SK-N-SH (cell line): ENCODE results near the gene VAV1. TPM values are rescaled to one million over a fixed set of nuclear protein-coding genes. Genes with fewer than 3 reads are reported as not detected.

Experiments
- CTCF ChIA-PET: fragments of 300-600, 350-600 bp; formaldehyde crosslinking; extraction: SDS; loops from one replicate; lab custom pipeline; 2021; lab: Yijun Ruan, JAX
- POLR2A ChIA-PET: fragments of 350-600 bp; sonication (Branson Sonifier 250); formaldehyde crosslinking; extraction: SDS; loops from one replicate; lab custom pipeline; 2020; ENCODE audit warnings: antibody characterized with exemption, inconsistent platforms; lab: Yijun Ruan, JAX
- DNase-seq: peaks from one replicate; pipeline ENCODE4 v3.0.0; 2012
- H2AFZ ChIP-seq: fragments of 200-600 bp; sonication (generic); 2 replicates; pipeline ENCODE4 v1.8.1; 2016; ENCODE audit warnings: antibody characterized with exemption, mild to moderate bottlenecking, low read depth
- H3F3A ChIP-seq: fragments of 200-600 bp; sonication (generic); replicated peaks from 2 replicates; pipeline ENCODE3; 2016; ENCODE audit warnings: antibody characterized with exemption, mild to moderate bottlenecking; ENCODE audit not compliant: insufficient read depth
- H3K27ac ChIP-seq, 2 experiments: fragments of 200-500 bp in 1 of 2; fragments of 200-600 bp in 1 of 2; sonication (Bioruptor generic) in 1 of 2; sonication (generic), shearing (Covaris generic) in 1 of 2; 2 replicates each; pipeline versions ENCODE4 v1.5.1 to v1.6.1; 2014 to 2016; ENCODE audit warnings: low read depth in 2 of 2, inconsistent platforms in 1 of 2, low read length in 1 of 2, mild to moderate bottlenecking in 1 of 2, mixed read lengths in 1 of 2
- H3K27me3 ChIP-seq: fragments of 200-600 bp; sonication (generic), shearing (Covaris generic); 2 replicates; pipeline ENCODE4 v1.6.1; 2016; ENCODE audit warnings: mixed run types; ENCODE audit not compliant: insufficient read depth
- H3K36me3 ChIP-seq, 2 experiments: fragments of 200-500 bp in 1 of 2; fragments of 200-600 bp in 1 of 2; sonication (Bioruptor generic) in 1 of 2; sonication (generic) in 1 of 2; replicated peaks in 1 of 2; 2 replicates each; pipeline versions ENCODE3 to v1.5.1; 2014 to 2016; ENCODE audit warnings: low read length in 1 of 2, mild to moderate bottlenecking in 1 of 2; ENCODE audit not compliant: insufficient read depth in 2 of 2, control insufficient read depth in 1 of 2
- H3K4me1 ChIP-seq, 2 experiments: fragments of 200-500 bp in 1 of 2; fragments of 200-600 bp in 1 of 2; sonication (Bioruptor generic) in 1 of 2; sonication (generic), shearing (Covaris generic) in 1 of 2; 2 replicates each; pipeline versions ENCODE4 v1.5.1 to v1.6.1; 2014 to 2016; ENCODE audit warnings: low read depth in 1 of 2, low read length in 1 of 2, mixed run types in 1 of 2; ENCODE audit not compliant: insufficient read depth in 2 of 2, control insufficient read depth in 1 of 2
- H3K4me2 ChIP-seq: fragments of 200-600 bp; sonication (generic), shearing (Covaris generic); 2 replicates; pipeline ENCODE4 v1.6.1; 2017; ENCODE audit warnings: mixed run types
- H3K4me3 ChIP-seq, 2 experiments: fragments of 200-500 bp in 1 of 2; fragments of 200-600 bp in 1 of 2; sonication (Bioruptor generic) in 1 of 2; sonication (generic), shearing (Covaris generic) in 1 of 2; 2 replicates each; pipeline versions ENCODE4 v1.5.1 to v1.8.1; 2014 to 2016; ENCODE audit warnings: low read depth in 2 of 2, inconsistent platforms in 1 of 2, low read length in 1 of 2, mild to moderate bottlenecking in 1 of 2, mixed read lengths in 1 of 2, moderate library complexity in 1 of 2
- H3K79me2 ChIP-seq: fragments of 200-600 bp; sonication (generic); 2 replicates; pipeline ENCODE4 v1.8.1; 2017; ENCODE audit warnings: mild to moderate bottlenecking; ENCODE audit not compliant: insufficient read depth
- H3K9ac ChIP-seq: fragments of 200-600 bp; sonication (generic); 2 replicates; pipeline ENCODE4 v1.6.1; 2017; ENCODE audit warnings: mixed run types
- H3K9me2 ChIP-seq: fragments of 200-600 bp; sonication (generic); 2 replicates; pipeline ENCODE4 v1.6.1; 2017; ENCODE audit warnings: mixed run types
- H3K9me3 ChIP-seq: fragments of 200-600 bp; sonication (generic); 2 replicates; pipeline ENCODE4 v1.6.1; 2017; ENCODE audit warnings: mixed run types, mild to moderate bottlenecking, moderate library complexity
- H4K20me1 ChIP-seq: fragments of 200-600 bp; sonication (generic); 2 replicates; pipeline ENCODE4 v1.6.1; 2017; ENCODE audit warnings: mild to moderate bottlenecking, mixed run types; ENCODE audit not compliant: insufficient read depth
- CHD2 ChIP-seq: fragments of 150-350 bp; IDR thresholded peaks from 2 replicates; pipeline ENCODE4 v1.6.1; 2018; ENCODE audit warnings: low read length; ENCODE audit not compliant: partially characterized antibody
- CTCF ChIP-seq: fragments of 200-600 bp; sonication (generic); IDR thresholded peaks from 2 replicates; pipeline ENCODE4 v1.6.1; 2017; ENCODE audit warnings: antibody characterized with exemption, mild to moderate bottlenecking, moderate library complexity
- EP300 ChIP-seq, 2 experiments: IDR thresholded peaks; 2 replicates each; pipeline versions ENCODE4 v1.4.0 to v1.6.1; 2012; ENCODE audit warnings: borderline replicate concordance in 1 of 2, low read depth in 1 of 2, low read length in 1 of 2
- FOSL2 ChIP-seq: IDR thresholded peaks from 2 replicates; pipeline ENCODE4 v1.4.0; 2012; ENCODE audit warnings: low read depth, mild to moderate bottlenecking, moderate library complexity, borderline replicate concordance
- FOXM1 ChIP-seq: IDR thresholded peaks from 2 replicates; pipeline ENCODE4 v1.4.0; 2012; ENCODE audit warnings: low read depth, mild to moderate bottlenecking
- GABPA ChIP-seq: IDR thresholded peaks from 2 replicates; pipeline ENCODE4 v1.4.0; 2012; ENCODE audit warnings: low read depth, mild to moderate bottlenecking
- GATA2 ChIP-seq: sonication (generic); formaldehyde crosslinking; IDR thresholded peaks from 2 replicates; pipeline ENCODE4 v1.5.0; 2020; ENCODE audit warnings: mild to moderate bottlenecking, missing genetic modification reagents
- MXI1 ChIP-seq: IDR thresholded peaks from 2 replicates; pipeline ENCODE4 v1.6.1; 2012; ENCODE audit warnings: mild to moderate bottlenecking, low read depth, low read length, improper control_type of control experiment
- NRF1 ChIP-seq: IDR thresholded peaks from 2 replicates; pipeline ENCODE4 v1.6.1; 2012; ENCODE audit warnings: low read depth, mild to moderate bottlenecking, low read length
- POLR2AphosphoS5 ChIP-seq: IDR thresholded peaks from 2 replicates; pipeline ENCODE4 v1.6.1; 2012; ENCODE audit warnings: low read depth, low read length
- RCOR1 ChIP-seq: fragments of 150-350 bp; IDR thresholded peaks from 2 replicates; pipeline ENCODE4 v1.6.1; 2017; ENCODE audit warnings: antibody characterized with exemption, low read length
- RXRA ChIP-seq: IDR thresholded peaks from 2 replicates; pipeline ENCODE4 v1.4.0; 2012; ENCODE audit warnings: low read depth, mild to moderate bottlenecking, borderline replicate concordance
- SIN3A ChIP-seq: IDR thresholded peaks from 2 replicates; pipeline ENCODE4 v1.6.1; 2012; ENCODE audit warnings: low read depth, mild to moderate bottlenecking, low read length, moderate library complexity, borderline replicate concordance
- SMC3 ChIP-seq: IDR thresholded peaks from 2 replicates; pipeline ENCODE4 v1.6.1; 2012; ENCODE audit warnings: low read depth, low read length, improper control_type of control experiment
- TAF1 ChIP-seq: IDR thresholded peaks from 2 replicates; pipeline ENCODE4 v1.6.1; 2012; ENCODE audit warnings: low read depth, mild to moderate bottlenecking, low read length, moderate library complexity, borderline replicate concordance
- TEAD4 ChIP-seq: IDR thresholded peaks from 2 replicates; pipeline ENCODE4 v1.4.0; 2012; ENCODE audit warnings: mild to moderate bottlenecking, borderline replicate concordance; ENCODE audit not compliant: insufficient read depth
- USF1 ChIP-seq: IDR thresholded peaks from 2 replicates; pipeline ENCODE4 v1.4.0; 2012; ENCODE audit warnings: low read depth, borderline replicate concordance
- WGBS: methylation state at CpG from one replicate; pipeline ENCODE4 v1.1.6; 2017; ENCODE audit warnings: low lambda C conversion rate; 5-methylcytosine and 5-hydroxymethylcytosine counted together
- polyA plus RNA-seq, 3 experiments: library from polyadenylated mRNA; depleted of rRNA; stranded (reverse); fragments of >200 nt; gene quantifications; 2 replicates each; pipeline ENCODE4 v1.2.3, GENCODE V29; 2012
- TF ChIP-seq, protein P1 (sequence below): IDR thresholded peaks from 2 replicates; pipeline ENCODE4 v1.6.1; 2012; ENCODE audit warnings: mild to moderate bottlenecking, low read depth, low read length, moderate library complexity
- TF ChIP-seq, protein P2 (sequence below): fragments of 150-350 bp; IDR thresholded peaks from 2 replicates; pipeline ENCODE4 v1.6.1; 2017; ENCODE audit warnings: antibody characterized with exemption, low read length, low read depth, borderline replicate concordance

The VAV1 gene
- polyA plus RNA-seq, 1 of the 3 experiments (the other 2 are of a cell fraction): 0.02 TPM

DNA sequence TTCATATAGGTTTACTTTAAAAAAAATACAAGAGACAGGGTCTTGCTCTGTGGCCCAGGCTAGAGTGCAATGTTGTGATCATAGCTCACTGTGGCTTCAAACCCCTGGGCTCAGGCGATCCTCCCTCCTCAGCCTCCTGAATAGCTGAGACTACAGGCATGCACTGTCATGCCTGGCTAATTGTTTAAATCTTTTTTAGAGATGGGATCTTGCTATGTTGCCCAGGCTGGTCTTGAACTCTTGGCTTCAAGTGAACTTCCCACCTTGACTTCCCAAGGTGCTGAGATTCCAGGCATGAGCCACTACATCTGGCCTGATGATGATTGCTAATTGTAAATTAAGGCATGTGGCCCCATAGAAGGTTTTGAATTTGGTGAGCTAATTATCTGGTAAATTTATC, 79.5 kb downstream of the VAV1 start:
- H3K9me3 ChIP-seq: no peaks in the 10 kb centered on the region
- no peaks in the 10 kb centered on the region for H3K36me3 ChIP-seq
- peaks cover 49% of the 10 kb centered on the region for H3K27me3 ChIP-seq
- no peak overlapping the region for H3K4me3 ChIP-seq
- no peak overlapping the region for H3K4me2 ChIP-seq
- H3K4me1 ChIP-seq: no peaks in the 10 kb centered on the region
- 11% methylated on average over 1 of the region's 1 CpG for WGBS
- H3F3A ChIP-seq: no peaks in the 10 kb centered on the region
- POLR2A ChIA-PET: no interaction called here
- H3K79me2 ChIP-seq: no peaks in the 10 kb centered on the region
- H2AFZ ChIP-seq: no peak overlapping the region
- DNase-seq: no peak
- CTCF ChIA-PET: interaction anchor here (1.5 kb wide), 1 partner anchor 12 kb away, joined by 5 read pairs; no protein-coding TSS in a partner anchor
- TF ChIP-seq, protein P1, sequence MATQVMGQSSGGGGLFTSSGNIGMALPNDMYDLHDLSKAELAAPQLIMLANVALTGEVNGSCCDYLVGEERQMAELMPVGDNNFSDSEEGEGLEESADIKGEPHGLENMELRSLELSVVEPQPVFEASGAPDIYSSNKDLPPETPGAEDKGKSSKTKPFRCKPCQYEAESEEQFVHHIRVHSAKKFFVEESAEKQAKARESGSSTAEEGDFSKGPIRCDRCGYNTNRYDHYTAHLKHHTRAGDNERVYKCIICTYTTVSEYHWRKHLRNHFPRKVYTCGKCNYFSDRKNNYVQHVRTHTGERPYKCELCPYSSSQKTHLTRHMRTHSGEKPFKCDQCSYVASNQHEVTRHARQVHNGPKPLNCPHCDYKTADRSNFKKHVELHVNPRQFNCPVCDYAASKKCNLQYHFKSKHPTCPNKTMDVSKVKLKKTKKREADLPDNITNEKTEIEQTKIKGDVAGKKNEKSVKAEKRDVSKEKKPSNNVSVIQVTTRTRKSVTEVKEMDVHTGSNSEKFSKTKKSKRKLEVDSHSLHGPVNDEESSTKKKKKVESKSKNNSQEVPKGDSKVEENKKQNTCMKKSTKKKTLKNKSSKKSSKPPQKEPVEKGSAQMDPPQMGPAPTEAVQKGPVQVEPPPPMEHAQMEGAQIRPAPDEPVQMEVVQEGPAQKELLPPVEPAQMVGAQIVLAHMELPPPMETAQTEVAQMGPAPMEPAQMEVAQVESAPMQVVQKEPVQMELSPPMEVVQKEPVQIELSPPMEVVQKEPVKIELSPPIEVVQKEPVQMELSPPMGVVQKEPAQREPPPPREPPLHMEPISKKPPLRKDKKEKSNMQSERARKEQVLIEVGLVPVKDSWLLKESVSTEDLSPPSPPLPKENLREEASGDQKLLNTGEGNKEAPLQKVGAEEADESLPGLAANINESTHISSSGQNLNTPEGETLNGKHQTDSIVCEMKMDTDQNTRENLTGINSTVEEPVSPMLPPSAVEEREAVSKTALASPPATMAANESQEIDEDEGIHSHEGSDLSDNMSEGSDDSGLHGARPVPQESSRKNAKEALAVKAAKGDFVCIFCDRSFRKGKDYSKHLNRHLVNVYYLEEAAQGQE: no peak
- TF ChIP-seq FOSL2: no peak
- TF ChIP-seq SMC3: no peak
- no peak for TF ChIP-seq GABPA
- no peak for TF ChIP-seq SIN3A
- TF ChIP-seq TAF1: no peak
- no peak for TF ChIP-seq POLR2AphosphoS5
- TF ChIP-seq, protein P2, sequence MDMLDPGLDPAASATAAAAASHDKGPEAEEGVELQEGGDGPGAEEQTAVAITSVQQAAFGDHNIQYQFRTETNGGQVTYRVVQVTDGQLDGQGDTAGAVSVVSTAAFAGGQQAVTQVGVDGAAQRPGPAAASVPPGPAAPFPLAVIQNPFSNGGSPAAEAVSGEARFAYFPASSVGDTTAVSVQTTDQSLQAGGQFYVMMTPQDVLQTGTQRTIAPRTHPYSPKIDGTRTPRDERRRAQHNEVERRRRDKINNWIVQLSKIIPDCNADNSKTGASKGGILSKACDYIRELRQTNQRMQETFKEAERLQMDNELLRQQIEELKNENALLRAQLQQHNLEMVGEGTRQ: no peak
- no peak for TF ChIP-seq MXI1
- no peak for TF ChIP-seq NRF1
- TF ChIP-seq FOXM1: no peak
- no peak for TF ChIP-seq GATA2
- TF ChIP-seq CTCF: no peak
- no peak for TF ChIP-seq RXRA
- no peak for TF ChIP-seq TEAD4
- TF ChIP-seq RCOR1: no peak
- TF ChIP-seq CHD2: no peak
- no peak for TF ChIP-seq EP300 (IDR thresholded peaks at IDR 0.05; ENCODE audit: borderline replicate concordance in 1 of 2, low read depth in 1 of 2, low read length in 1 of 2)
- TF ChIP-seq USF1: no peak
- no peak overlapping the region for H3K27ac ChIP-seq
- H3K9ac ChIP-seq: no peak overlapping the region
- H4K20me1 ChIP-seq: no peaks in the 10 kb centered on the region
- H3K9me2 ChIP-seq: no peaks in the 10 kb centered on the region
